WTC11 (cell line): ENCODE data around the gene ABHD1. TPM values are rescaled to one million over a fixed set of nuclear protein-coding genes. Genes with fewer than 3 reads are reported as not detected.

Source experiments
- ATAC-seq: fragments of 200-7000 bp; cut with Tn5 transposase; 2 replicates; pipeline ENCODE4 v1.10.0; 2021; ENCODE audit warnings: mild to moderate bottlenecking, moderate library complexity
- CTCF ChIA-PET: fragments of 300-600 bp; sonication (Branson Sonifier 250); formaldehyde crosslinking; loops from one replicate; lab custom pipeline; 2021; ENCODE audit warnings: antibody characterized with exemption; lab: Charles Lee
- POLR2A ChIA-PET: fragments of 350-600 bp; sonication (Branson Sonifier 250); formaldehyde crosslinking; loops from one replicate; lab custom pipeline; 2021; ENCODE audit warnings: antibody characterized with exemption; lab: Charles Lee
- DNase-seq: peaks from one replicate; pipeline ENCODE4 v3.0.0; 2021; ENCODE audit warnings: low spot score
- H3K27ac Mint-ChIP-seq: 2 replicates; pipeline ENCODE4 v1.8.0; 2021; ENCODE audit warnings: mixed read lengths
- H3K27me3 Mint-ChIP-seq: 2 replicates; pipeline ENCODE4 v1.8.0; 2021; ENCODE audit warnings: low read depth, mild to moderate bottlenecking, moderate library complexity, mixed read lengths
- H3K36me3 Mint-ChIP-seq: 2 replicates; pipeline ENCODE4 v1.8.0; 2021; ENCODE audit warnings: mixed read lengths
- H3K4me1 Mint-ChIP-seq: 2 replicates; pipeline ENCODE4 v1.8.0; 2022; ENCODE audit warnings: mixed read lengths
- H3K4me3 Mint-ChIP-seq: 2 replicates; pipeline ENCODE4 v1.8.0; 2021; ENCODE audit warnings: mild to moderate bottlenecking, moderate library complexity, mixed read lengths
- H3K9me3 Mint-ChIP-seq: 2 replicates; pipeline ENCODE4 v1.8.0; 2021; ENCODE audit warnings: mixed read lengths
- AFF4 ChIP-seq: sonication (generic); formaldehyde crosslinking; IDR thresholded peaks from 2 replicates; pipeline ENCODE4 v1.8.1; 2023; ENCODE audit warnings: mild to moderate bottlenecking, missing genetic modification reagents, borderline replicate concordance
- ATF1 ChIP-seq: sonication (generic); formaldehyde crosslinking; IDR thresholded peaks from 2 replicates; pipeline ENCODE4 v1.8.1; 2023; ENCODE audit warnings: mild to moderate bottlenecking, moderate library complexity, missing genetic modification reagents
- ATF2 ChIP-seq: sonication (generic); formaldehyde crosslinking; IDR thresholded peaks from 2 replicates; pipeline ENCODE4 v1.8.1; 2022; ENCODE audit warnings: low read depth, missing genetic modification reagents, borderline replicate concordance
- ATF3 ChIP-seq: sonication (generic); formaldehyde crosslinking; conservative IDR thresholded peaks from 2 replicates; pipeline ENCODE4 v1.8.1; 2022; ENCODE audit warnings: mild to moderate bottlenecking, missing genetic modification reagents
- CREM ChIP-seq: sonication (generic); formaldehyde crosslinking; IDR thresholded peaks from 2 replicates; pipeline ENCODE4 v1.8.1; 2022; ENCODE audit warnings: mild to moderate bottlenecking, missing genetic modification reagents, moderate library complexity
- ESRRA ChIP-seq: sonication (generic); formaldehyde crosslinking; IDR thresholded peaks from 2 replicates; pipeline ENCODE4 v1.8.1; 2022; ENCODE audit warnings: mild to moderate bottlenecking, missing genetic modification reagents, borderline replicate concordance
- ETV6 ChIP-seq: sonication (generic); formaldehyde crosslinking; IDR thresholded peaks from 2 replicates; pipeline ENCODE4 v1.8.1; 2022; ENCODE audit warnings: mild to moderate bottlenecking, missing genetic modification reagents
- KAT7 ChIP-seq: sonication (generic); formaldehyde crosslinking; IDR thresholded peaks from 2 replicates; pipeline ENCODE4 v1.8.1; 2023; ENCODE audit warnings: missing genetic modification reagents, mild to moderate bottlenecking, borderline replicate concordance
- NR1H2 ChIP-seq: sonication (generic); formaldehyde crosslinking; IDR thresholded peaks from 2 replicates; pipeline ENCODE4 v1.9.0; 2021; ENCODE audit warnings: mild to moderate bottlenecking, moderate library complexity, missing genetic modification reagents
- ZBTB21 ChIP-seq: sonication (generic); formaldehyde crosslinking; IDR thresholded peaks from 2 replicates; pipeline ENCODE4 v1.8.1; 2023; ENCODE audit warnings: mild to moderate bottlenecking, missing genetic modification reagents, borderline replicate concordance
- ZBTB43 ChIP-seq: sonication (generic); formaldehyde crosslinking; IDR thresholded peaks from 2 replicates; pipeline ENCODE4 v1.8.1; 2023; ENCODE audit warnings: mild to moderate bottlenecking, missing genetic modification reagents
- ZNF121 ChIP-seq: sonication (generic); formaldehyde crosslinking; IDR thresholded peaks from 2 replicates; pipeline ENCODE4 v1.8.0; 2023; ENCODE audit warnings: missing genetic modification reagents
- ZNF281 ChIP-seq: sonication (generic); formaldehyde crosslinking; IDR thresholded peaks from 2 replicates; pipeline ENCODE4 v1.8.0; 2023; ENCODE audit warnings: mild to moderate bottlenecking, missing genetic modification reagents
- total RNA-seq: library from RNA; stranded (reverse); gene quantifications from 3 replicates; pipeline ENCODE4 v1.2.3, GENCODE V29; 2021

Gene ABHD1
- total RNA-seq, 1 experiment from 2014 or later, result 0.31 TPM

GRCh38 chr2:27078267-27079194 lies 45.1 kb upstream of the ABHD1 start, which contains the start of gene EMILIN1:
Gene EMILIN1, plus strand, starts transcription at chr2:27078615. Its CDS starts 451 bp downstream, at chr2:27079066.
- POLR2A ChIA-PET, result interaction anchor here (0.7 to 1.0 kb wide), 2 partner anchors 18 to 26 kb away, joined by 3 to 4 read pairs; no protein-coding TSS in a partner anchor
- H3K27me3 Mint-ChIP-seq, result peaks cover 11% of the 10 kb centered on the region
- no peak within 1 kb of the TSS for H3K4me3 Mint-ChIP-seq
- H3K36me3 Mint-ChIP-seq, result no peaks in the 10 kb centered on the region
- TF ChIP-seq ETV6 (CRISPR knock-in tag) (no peak), ATF1 (CRISPR knock-in tag) (no peak), NR1H2 (CRISPR knock-in tag) (no peak), ZNF281 (CRISPR knock-in tag) (no peak), CREM (CRISPR knock-in tag) (no peak)
- TF ChIP-seq, all 79 proteins: peak for 0
- Mint-ChIP-seq H3K27ac (peak within 1 kb of the TSS; percentile 84; the same call in 1 of the 2 replicates), H3K4me1 (peaks cover 20% of the 10 kb centered on the region), H3K9me3 (no peaks in the 10 kb centered on the region)
- ATAC-seq, result no peak; the same call in 1 of the 2 replicates
- CTCF ChIA-PET, result interaction anchor here (0.5 to 1.4 kb wide), 3 partner anchors 8 to 62 kb away, joined by 5 to 8 read pairs (median 7); partner anchors contain the start of gene KHK
- no peak for DNase-seq

- POLR2A ChIA-PET, result no interaction called here
- no peak overlapping the region for H3K27ac Mint-ChIP-seq
- TF ChIP-seq ATF2 (CRISPR knock-in tag) (no peak), ZBTB43 (CRISPR knock-in tag) (no peak), ZNF121 (no peak), AFF4 (CRISPR knock-in tag) (no peak), ZBTB21 (CRISPR knock-in tag) (no peak), ATF3 (CRISPR knock-in tag) (no peak), ESRRA (CRISPR knock-in tag) (no peak), KAT7 (CRISPR knock-in tag) (no peak)
- no peaks in the 10 kb centered on the region for H3K9me3 Mint-ChIP-seq
- peaks cover 13% of the 10 kb centered on the region for H3K27me3 Mint-ChIP-seq
- no peak overlapping the region for H3K4me3 Mint-ChIP-seq
- ATAC-seq (no peak), DNase-seq (no peak)
- H3K36me3 Mint-ChIP-seq, result no peaks in the 10 kb centered on the region
- CTCF ChIA-PET, result interaction anchor here (1.1 to 1.7 kb wide), 3 partner anchors 8 to 224 kb away, joined by 4 to 8 read pairs (median 7); partner anchors contain the start of gene KHK
- H3K4me1 Mint-ChIP-seq, result peaks cover 22% of the 10 kb centered on the region
Observed at GRCh38 chr2:27079233-27080139, 44.1 kb upstream of the ABHD1 start.
